GM21381 (cell line): Measurements from ENCODE around the gene CADPS2.
A peak's percentile ranks its signal among the peaks of the same experiment; 100 is the strongest.

Source experiments
- ATAC-seq: cut with Tn5 transposase; IDR thresholded peaks from one replicate; pipeline ENCODE4 v1.9.1; 2021; ENCODE audit warnings: mild to moderate bottlenecking, moderate library complexity; ENCODE audit not compliant: unreplicated experiment

Gene CADPS2

GRCh38 chr7:122886357-122887081 is at the start of gene CADPS2:
CADPS2 (minus strand) TSS chr7:122886460; CDS start chr7:122886337, 123 bp downstream.
- peak; percentile 69 for ATAC-seq

GRCh38 chr7:122935620-122936019 is 49.4 kb upstream of the CADPS2 start:
- no peak for ATAC-seq

GRCh38 chr7:122919643-122920181 is 33.5 kb upstream of the CADPS2 start:
- ATAC-seq, result no peak

- no peak for ATAC-seq
Measured at GRCh38 chr7:122914812-122915211, 28.6 kb upstream of the CADPS2 start.

- ATAC-seq, result no peak
Measured at GRCh38 chr7:122913608-122914007, 27.3 kb upstream of the CADPS2 start.

- no peak for ATAC-seq
Measured at GRCh38 chr7:122902751-122903495, 16.7 kb upstream of the CADPS2 start.

GRCh38 chr7:122901250-122901649 is 15.0 kb upstream of the CADPS2 start:
- no peak for ATAC-seq

- ATAC-seq, result no peak
Measured at GRCh38 chr7:122896509-122896908, 10.2 kb upstream of the CADPS2 start.

- ATAC-seq, result no peak
Measured at GRCh38 chr7:122893486-122893885, 7.2 kb upstream of the CADPS2 start.

GRCh38 chr7:122889116-122889515 is 2.9 kb upstream of the CADPS2 start:
- no peak for ATAC-seq

GRCh38 chr7:122887848-122888247 is 1.6 kb upstream of the CADPS2 start:
- ATAC-seq, result no peak

GRCh38 chr7:122887198-122887597 is 938 bp upstream of the CADPS2 start:
- no peak for ATAC-seq

GRCh38 chr7:122885583-122886356 is 490 bp downstream of the CADPS2 start:
- ATAC-seq, result no peak

- no peak for ATAC-seq
Measured at GRCh38 chr7:122884186-122884585, 2.1 kb downstream of the CADPS2 start.

GRCh38 chr7:122883049-122883680 is 3.1 kb downstream of the CADPS2 start:
- ATAC-seq, result no peak

- ATAC-seq, result no peak
Measured at GRCh38 chr7:122881324-122881723, 4.9 kb downstream of the CADPS2 start.

- no peak for ATAC-seq
Measured at GRCh38 chr7:122869260-122869659, 17.0 kb downstream of the CADPS2 start.

- ATAC-seq, result no peak
Measured at GRCh38 chr7:122867471-122867980, 18.7 kb downstream of the CADPS2 start.

- ATAC-seq, result no peak
Measured at GRCh38 chr7:122864838-122865237, 21.4 kb downstream of the CADPS2 start.

GRCh38 chr7:122864016-122864415 is 22.2 kb downstream of the CADPS2 start:
- ATAC-seq, result no peak

GRCh38 chr7:122858320-122858719 is 27.9 kb downstream of the CADPS2 start:
- no peak for ATAC-seq
